Panc1 (cell line): ENCODE results near the gene PABPN1L. TPM values are rescaled to one million over a fixed set of nuclear protein-coding genes. Genes with fewer than 3 reads are reported as not detected.
A peak's percentile ranks its signal among the peaks of the same experiment; 100 is the strongest.

Experiments
- ATAC-seq: fragments of 200-7000 bp; cut with Tn5 transposase; 2 replicates; pipeline ENCODE4 v1.9.1; 2020; ENCODE audit warnings: mild to moderate bottlenecking, moderate library complexity
- BruUV-seq: library from RNA; stranded (reverse); fragments of 400-500 nt; replicated peaks from 2 replicates; lab custom pipeline; 2021; lab: Mats Ljungman, UMichigan
- CTCF ChIA-PET: fragments of 300-600 bp; sonication (Branson Sonifier 250); formaldehyde crosslinking; loops from one replicate; lab custom pipeline; 2022; ENCODE audit warnings: antibody characterized with exemption; lab: Charles Lee
- POLR2A ChIA-PET: fragments of 300-600 bp; sonication (Branson Sonifier 250); formaldehyde crosslinking; loops from one replicate; lab custom pipeline; 2022; ENCODE audit warnings: antibody characterized with exemption; lab: Charles Lee
- DNase-seq: peaks from one replicate; pipeline ENCODE4 v3.0.0-alpha.2; 2010; ENCODE audit warnings: low read depth, low spot score
- H3K27ac ChIP-seq: 2 replicates; pipeline ENCODE4 v1.5.1; 2011; ENCODE audit warnings: mild to moderate bottlenecking, low read length, inconsistent platforms
- H3K27me3 ChIP-seq: fragments of 200-500 bp; sonication (Bioruptor generic); 2 replicates; pipeline ENCODE4 v1.6.0; 2014; ENCODE audit warnings: low read length, inconsistent platforms; ENCODE audit not compliant: control insufficient read depth, insufficient read depth
- H3K36me3 ChIP-seq: fragments of 200-500 bp; sonication (Bioruptor generic); 2 replicates; pipeline ENCODE4 v1.5.1; 2014; ENCODE audit warnings: inconsistent platforms, mild to moderate bottlenecking, low read length, moderate library complexity; ENCODE audit not compliant: control insufficient read depth, insufficient read depth
- H3K4me1 ChIP-seq: 2 replicates; pipeline ENCODE4 v1.5.1; 2011; ENCODE audit warnings: inconsistent platforms, mild to moderate bottlenecking, low read length, moderate library complexity; ENCODE audit not compliant: control insufficient read depth, insufficient read depth
- H3K4me3 ChIP-seq, 2 experiments: 2 replicates each; pipeline ENCODE4 v1.5.1; 2011 to 2012; ENCODE audit warnings: low read depth in 2 of 2, low read length in 2 of 2, mild to moderate bottlenecking in 2 of 2, inconsistent platforms in 1 of 2, moderate library complexity in 1 of 2
- H3K9me3 ChIP-seq: fragments of 200-500 bp; sonication (Bioruptor generic); 2 replicates; pipeline ENCODE4 v1.5.1; 2014; ENCODE audit warnings: low read depth, mild to moderate bottlenecking, inconsistent platforms, low read length, moderate library complexity; ENCODE audit not compliant: control insufficient read depth, insufficient read depth
- POLR2AphosphoS5 ChIP-seq: IDR thresholded peaks from 2 replicates; pipeline ENCODE4 v1.6.1; 2012; ENCODE audit warnings: mild to moderate bottlenecking, low read depth, low read length, moderate library complexity
- SIN3A ChIP-seq: IDR thresholded peaks from 2 replicates; pipeline ENCODE4 v1.6.1; 2012; ENCODE audit warnings: low read depth, mild to moderate bottlenecking, low read length, moderate library complexity, borderline replicate concordance; ENCODE audit not compliant: insufficient read depth
- TCF7L2 ChIP-seq: IDR thresholded peaks from 2 replicates; pipeline ENCODE4 v1.6.1; 2011; ENCODE audit warnings: mild to moderate bottlenecking, low read depth, low read length, inconsistent platforms
- in situ Hi-C: cut with HindIII; loops from 2 replicates; pipeline ENCODE4 v1.10.0; 2016; ENCODE audit warnings: low sequenced_read_pairs, low pct_unique_long_range_greater_than_20kb
- intact Hi-C: fragments of 100-400 bp; cut with micrococcal nuclease; formaldehyde crosslinking; loops from one replicate; pipeline ENCODE4 v1.10.0; 2022; ENCODE audit not compliant: unreplicated experiment
- total RNA-seq: library from RNA; stranded (reverse); gene quantifications from one replicate; pipeline ENCODE4 v1.2.1, GENCODE V29; 2021; ENCODE audit not compliant: unreplicated experiment
- TF ChIP-seq, protein P1 (sequence below), 2 experiments: IDR thresholded peaks; 2 replicates each; pipeline ENCODE4 v1.6.1; 2011 to 2012; ENCODE audit warnings: low read depth in 2 of 2, control low read depth in 1 of 2, low read length in 1 of 2, mild to moderate bottlenecking in 1 of 2, moderate library complexity in 1 of 2; ENCODE audit not compliant: insufficient read depth in 1 of 2
- TF ChIP-seq, protein P2 (sequence below): fragments of 450-650 bp; IDR thresholded peaks from 2 replicates; pipeline ENCODE4 v1.5.1; 2017; ENCODE audit warnings: mild to moderate bottlenecking

The PABPN1L gene
- total RNA-seq, 1 experiment from 2014 or later = not detected

DNA sequence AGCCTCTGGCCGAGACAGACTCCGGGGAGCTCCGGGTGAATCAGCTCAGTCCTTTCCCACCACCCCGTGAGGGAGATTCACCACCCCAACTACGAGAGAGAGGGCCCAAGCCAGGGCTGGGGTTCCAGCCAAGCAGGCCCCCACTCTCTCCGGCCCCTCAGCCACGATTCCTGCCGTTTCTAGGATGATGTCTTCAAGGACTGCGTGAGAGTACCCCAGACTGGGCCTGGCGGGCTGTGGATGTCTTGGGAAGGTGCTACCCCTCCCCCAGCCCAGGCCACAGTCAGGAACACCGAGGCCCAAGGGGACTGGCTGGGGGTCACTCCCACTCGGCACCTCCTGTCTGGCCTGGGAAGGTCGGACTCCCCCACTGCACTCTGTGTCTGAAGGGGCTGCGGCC is 21.6 kb upstream of the PABPN1L start:
- intact Hi-C loops = no loop called here
- TF ChIP-seq, protein P1, sequence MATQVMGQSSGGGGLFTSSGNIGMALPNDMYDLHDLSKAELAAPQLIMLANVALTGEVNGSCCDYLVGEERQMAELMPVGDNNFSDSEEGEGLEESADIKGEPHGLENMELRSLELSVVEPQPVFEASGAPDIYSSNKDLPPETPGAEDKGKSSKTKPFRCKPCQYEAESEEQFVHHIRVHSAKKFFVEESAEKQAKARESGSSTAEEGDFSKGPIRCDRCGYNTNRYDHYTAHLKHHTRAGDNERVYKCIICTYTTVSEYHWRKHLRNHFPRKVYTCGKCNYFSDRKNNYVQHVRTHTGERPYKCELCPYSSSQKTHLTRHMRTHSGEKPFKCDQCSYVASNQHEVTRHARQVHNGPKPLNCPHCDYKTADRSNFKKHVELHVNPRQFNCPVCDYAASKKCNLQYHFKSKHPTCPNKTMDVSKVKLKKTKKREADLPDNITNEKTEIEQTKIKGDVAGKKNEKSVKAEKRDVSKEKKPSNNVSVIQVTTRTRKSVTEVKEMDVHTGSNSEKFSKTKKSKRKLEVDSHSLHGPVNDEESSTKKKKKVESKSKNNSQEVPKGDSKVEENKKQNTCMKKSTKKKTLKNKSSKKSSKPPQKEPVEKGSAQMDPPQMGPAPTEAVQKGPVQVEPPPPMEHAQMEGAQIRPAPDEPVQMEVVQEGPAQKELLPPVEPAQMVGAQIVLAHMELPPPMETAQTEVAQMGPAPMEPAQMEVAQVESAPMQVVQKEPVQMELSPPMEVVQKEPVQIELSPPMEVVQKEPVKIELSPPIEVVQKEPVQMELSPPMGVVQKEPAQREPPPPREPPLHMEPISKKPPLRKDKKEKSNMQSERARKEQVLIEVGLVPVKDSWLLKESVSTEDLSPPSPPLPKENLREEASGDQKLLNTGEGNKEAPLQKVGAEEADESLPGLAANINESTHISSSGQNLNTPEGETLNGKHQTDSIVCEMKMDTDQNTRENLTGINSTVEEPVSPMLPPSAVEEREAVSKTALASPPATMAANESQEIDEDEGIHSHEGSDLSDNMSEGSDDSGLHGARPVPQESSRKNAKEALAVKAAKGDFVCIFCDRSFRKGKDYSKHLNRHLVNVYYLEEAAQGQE (IDR thresholded peaks at IDR 0.05; ENCODE audit: insufficient read depth in 1 of 2, low read depth in 2 of 2, low read length in 1 of 2) = no peak
- TF ChIP-seq TCF7L2 = no peak
- TF ChIP-seq, protein P2, sequence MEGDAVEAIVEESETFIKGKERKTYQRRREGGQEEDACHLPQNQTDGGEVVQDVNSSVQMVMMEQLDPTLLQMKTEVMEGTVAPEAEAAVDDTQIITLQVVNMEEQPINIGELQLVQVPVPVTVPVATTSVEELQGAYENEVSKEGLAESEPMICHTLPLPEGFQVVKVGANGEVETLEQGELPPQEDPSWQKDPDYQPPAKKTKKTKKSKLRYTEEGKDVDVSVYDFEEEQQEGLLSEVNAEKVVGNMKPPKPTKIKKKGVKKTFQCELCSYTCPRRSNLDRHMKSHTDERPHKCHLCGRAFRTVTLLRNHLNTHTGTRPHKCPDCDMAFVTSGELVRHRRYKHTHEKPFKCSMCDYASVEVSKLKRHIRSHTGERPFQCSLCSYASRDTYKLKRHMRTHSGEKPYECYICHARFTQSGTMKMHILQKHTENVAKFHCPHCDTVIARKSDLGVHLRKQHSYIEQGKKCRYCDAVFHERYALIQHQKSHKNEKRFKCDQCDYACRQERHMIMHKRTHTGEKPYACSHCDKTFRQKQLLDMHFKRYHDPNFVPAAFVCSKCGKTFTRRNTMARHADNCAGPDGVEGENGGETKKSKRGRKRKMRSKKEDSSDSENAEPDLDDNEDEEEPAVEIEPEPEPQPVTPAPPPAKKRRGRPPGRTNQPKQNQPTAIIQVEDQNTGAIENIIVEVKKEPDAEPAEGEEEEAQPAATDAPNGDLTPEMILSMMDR = no peak
- no peak for TF ChIP-seq SIN3A
- TF ChIP-seq POLR2AphosphoS5 = no peak
- Histone ChIP-seq H3K9me3 (no peaks in the 10 kb centered on the region), H3K36me3 (no peaks in the 10 kb centered on the region), H3K27ac (peak overlapping the region; percentile 39; the same call in 1 of the 2 replicates), H3K4me3 (no peak overlapping the region), H3K4me1 (peaks cover 7% of the 10 kb centered on the region), H3K27me3 (no peaks in the 10 kb centered on the region)
- ATAC-seq = no peak
- in situ Hi-C loops = no loop called here
- no peak for DNase-seq
- CTCF ChIA-PET = no interaction called here
- POLR2A ChIA-PET = no interaction called here
- no TSS peak for BruUV-seq

GRCh38 chr16:88886845-88887521 is 20.5 kb upstream of the PABPN1L start:
- no peak for DNase-seq
- no peak overlapping the region for H3K27ac ChIP-seq
- intact Hi-C loops = no loop called here
- CTCF ChIA-PET = no interaction called here
- no TSS peak for BruUV-seq
- POLR2A ChIA-PET = no interaction called here
- ATAC-seq = no peak
- peaks cover 7% of the 10 kb centered on the region for H3K4me1 ChIP-seq
- H3K36me3 ChIP-seq = no peaks in the 10 kb centered on the region
- no peak overlapping the region for H3K4me3 ChIP-seq
- in situ Hi-C loops = no loop called here
- H3K27me3 ChIP-seq = no peaks in the 10 kb centered on the region
- no peak for TF ChIP-seq TCF7L2
- TF ChIP-seq POLR2AphosphoS5 = no peak
- TF ChIP-seq, protein P2 = no peak
- no peaks in the 10 kb centered on the region for H3K9me3 ChIP-seq
